22Rv1 (cell line): ENCODE measurements around the gene SENP8.

Experiments used
- CTCF ChIP-seq: fragments of 450-650 bp; IDR thresholded peaks from 2 replicates; pipeline ENCODE4 v1.5.1; 2017; ENCODE audit warnings: mild to moderate bottlenecking
- ZFX ChIP-seq: fragments of 450-650 bp; IDR thresholded peaks from 2 replicates; pipeline ENCODE4 v1.6.1; 2017; ENCODE audit warnings: antibody characterized with exemption, borderline replicate concordance

- TF ChIP-seq CTCF (no peak), ZFX (no peak)
Measured at GRCh38 chr15:72182244-72182643, 64.0 kb downstream of the SENP8 start.
